ENCODE results near the gene STAT2.
A peak's percentile ranks its signal among the peaks of the same experiment; 100 is the strongest.
"Not testable (repeated sequence)": the region's sequence is repeated elsewhere in the genome, so short reads cannot be mapped to it uniquely, and the experiment has no call there.

Gene STAT2

GRCh38 chr12:56359851-56360767 is at the start of gene STAT2:
Gene STAT2 (minus strand): TSS chr12:56360107. CDS start chr12:56356571, 3,536 bp downstream.
- peak; percentile 96 for DNase-seq (ENCODE audit: low read depth)

GRCh38 chr12:56408799-56409417 is 49.0 kb upstream of the STAT2 start:
- DNase-seq (ENCODE audit: low read depth) = no peak

GRCh38 chr12:56404227-56404626 is 44.3 kb upstream of the STAT2 start:
- DNase-seq (ENCODE audit: low read depth) = not testable (repeated sequence)

DNA sequence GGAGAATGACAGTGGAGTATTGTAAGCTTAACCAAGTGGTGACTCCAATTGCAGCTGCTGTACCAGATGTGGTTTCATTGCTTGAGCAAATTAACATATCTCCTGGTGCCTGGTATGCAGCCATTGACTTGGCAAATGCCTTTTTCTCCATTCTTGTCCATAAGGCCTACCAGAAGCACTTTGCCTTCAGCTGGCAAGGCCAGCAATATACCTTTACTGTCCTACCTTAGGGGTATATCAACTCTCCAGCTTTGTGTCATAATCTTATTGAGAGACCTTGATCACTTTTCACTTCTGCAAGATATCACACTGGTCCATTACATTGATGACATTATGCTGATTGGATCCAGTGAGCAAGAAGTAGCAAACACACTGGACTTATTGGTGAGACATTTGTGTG is 41.7 kb upstream of the STAT2 start:
- DNase-seq (ENCODE audit: low read depth) = not testable (repeated sequence)

- not testable (repeated sequence) for DNase-seq (ENCODE audit: low read depth)
Measured at GRCh38 chr12:56401125-56401524, 41.2 kb upstream of the STAT2 start.

DNA sequence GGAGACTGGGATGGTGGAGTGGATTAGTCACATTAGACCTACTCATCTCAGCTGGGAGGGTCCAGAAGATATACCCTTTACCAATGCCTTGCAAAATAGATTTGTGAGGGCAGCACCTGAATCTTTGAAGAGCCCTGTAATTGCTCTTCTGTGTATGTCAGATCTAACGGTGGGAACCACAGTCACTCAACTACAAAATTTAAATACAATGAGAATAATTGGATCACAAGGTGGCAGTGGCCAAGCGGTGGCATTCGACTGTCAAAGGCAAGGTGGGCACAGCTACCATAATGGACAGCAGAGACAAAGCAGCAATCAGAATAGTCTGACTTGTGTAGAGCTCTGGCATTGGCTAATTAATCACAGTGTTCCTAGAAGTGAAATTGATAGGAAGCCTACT is 39.6 kb upstream of the STAT2 start:
- DNase-seq (ENCODE audit: low read depth) = not testable (repeated sequence)

DNA sequence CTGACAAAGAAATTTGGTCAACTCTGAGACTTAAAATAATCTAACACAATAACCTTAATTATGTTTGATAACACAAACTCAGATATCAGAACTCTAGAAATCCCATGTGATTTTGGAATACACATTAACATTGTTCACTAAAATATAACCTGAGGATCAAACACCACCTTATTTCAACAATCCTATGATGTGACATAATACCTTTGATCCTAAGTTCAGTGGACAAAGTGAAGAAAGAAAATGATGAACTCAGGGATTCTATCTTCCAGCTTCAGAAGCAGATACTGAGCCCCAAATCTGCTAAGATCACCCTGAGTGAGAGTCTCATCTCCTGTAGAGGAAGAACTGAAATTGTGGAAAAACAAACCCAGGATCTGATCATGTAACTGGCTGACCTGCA is 38.4 kb upstream of the STAT2 start:
- no peak for DNase-seq (ENCODE audit: low read depth)

DNA sequence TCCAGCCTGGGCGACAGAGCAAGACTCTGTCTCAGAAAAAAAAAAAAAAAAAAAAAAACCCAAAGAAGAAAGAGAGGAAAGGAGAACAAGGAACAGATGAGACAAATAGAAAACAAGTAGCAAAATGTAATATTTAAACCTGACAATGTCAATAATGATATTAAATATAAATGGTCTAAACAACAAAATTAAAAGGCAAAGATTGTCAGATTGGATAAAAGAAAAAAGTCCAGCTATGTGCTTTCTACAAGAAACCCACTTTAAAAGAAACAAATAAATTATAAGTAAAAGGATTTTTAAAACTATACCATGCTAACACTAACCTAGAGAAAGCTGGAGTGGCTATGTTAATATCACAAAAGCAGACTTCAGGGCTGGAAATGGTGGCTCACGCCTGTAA is 32.4 kb upstream of the STAT2 start:
- DNase-seq (ENCODE audit: low read depth) = no peak

DNA sequence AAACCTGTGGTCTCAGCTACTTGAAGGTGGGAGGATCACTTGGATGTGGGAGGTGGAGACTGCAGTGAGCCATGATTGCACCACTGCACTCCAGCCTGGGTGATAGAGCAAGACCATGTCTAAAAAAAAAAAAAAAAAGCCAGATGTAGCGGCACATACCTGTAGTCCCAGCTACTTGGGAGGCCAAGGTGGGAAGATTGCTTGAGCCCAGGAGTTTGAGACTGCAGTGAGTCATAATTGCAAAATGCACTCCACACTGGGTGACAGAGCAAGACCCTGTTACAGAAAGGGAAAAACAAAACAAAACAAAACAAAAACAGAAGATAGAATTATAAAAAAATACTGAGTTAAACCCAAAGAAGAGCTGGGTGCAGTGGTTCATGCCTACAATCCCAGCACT is 31.8 kb upstream of the STAT2 start:
- DNase-seq (ENCODE audit: low read depth) = no peak

- no peak for DNase-seq (ENCODE audit: low read depth)
Measured at GRCh38 chr12:56389412-56389811, 29.5 kb upstream of the STAT2 start.

DNA sequence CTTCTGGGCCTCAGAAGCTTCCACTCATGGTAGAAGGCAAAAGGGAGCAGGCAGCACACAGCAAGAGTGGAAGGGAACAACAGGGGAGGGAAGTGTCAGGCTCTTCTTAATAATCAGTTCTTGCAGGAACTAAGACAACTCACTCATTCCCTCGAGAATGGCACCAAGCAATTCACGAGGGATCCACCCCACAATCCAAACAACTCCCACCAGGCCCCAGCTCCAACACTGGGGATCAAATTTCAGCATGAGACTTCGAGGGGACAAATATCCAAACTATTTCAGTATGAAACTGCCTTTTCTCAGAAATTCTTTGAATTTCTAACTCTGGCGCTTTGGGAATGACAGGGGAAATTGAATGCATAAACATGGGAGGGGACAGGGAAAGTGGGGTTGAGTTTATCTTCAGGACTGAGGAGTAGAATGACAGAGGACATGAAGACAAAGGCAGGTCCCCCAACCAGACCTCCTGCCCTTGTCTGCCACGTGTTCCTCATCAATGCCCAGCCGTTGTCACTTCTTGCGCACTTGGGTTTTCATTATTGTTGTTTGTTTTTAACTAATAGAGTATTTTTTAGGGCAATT is 27.3 kb upstream of the STAT2 start:
- DNase-seq (ENCODE audit: low read depth) = no peak

- no peak for DNase-seq (ENCODE audit: low read depth)
Measured at GRCh38 chr12:56385873-56386272, 26.0 kb upstream of the STAT2 start.

DNA sequence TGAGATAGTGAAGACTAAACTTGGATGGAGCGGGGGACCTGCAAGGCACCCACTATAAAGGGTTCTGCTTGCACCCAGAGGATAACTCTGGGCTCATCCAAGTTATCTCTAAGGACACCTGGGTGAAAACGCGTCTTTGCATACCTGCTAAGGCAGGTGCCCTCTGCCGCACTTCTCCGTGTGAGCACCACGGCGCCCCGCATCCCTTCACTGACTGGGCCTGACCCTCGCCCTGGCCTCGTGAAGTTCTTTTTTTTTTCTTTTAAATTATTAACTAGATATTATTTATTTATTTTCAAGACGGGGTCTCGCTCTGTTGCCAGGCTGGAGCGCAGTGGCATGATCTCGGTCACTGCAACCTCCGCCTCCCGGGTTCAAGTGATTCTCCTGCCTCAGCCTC is 22.7 kb upstream of the STAT2 start:
- no peak for DNase-seq (ENCODE audit: low read depth)

DNA sequence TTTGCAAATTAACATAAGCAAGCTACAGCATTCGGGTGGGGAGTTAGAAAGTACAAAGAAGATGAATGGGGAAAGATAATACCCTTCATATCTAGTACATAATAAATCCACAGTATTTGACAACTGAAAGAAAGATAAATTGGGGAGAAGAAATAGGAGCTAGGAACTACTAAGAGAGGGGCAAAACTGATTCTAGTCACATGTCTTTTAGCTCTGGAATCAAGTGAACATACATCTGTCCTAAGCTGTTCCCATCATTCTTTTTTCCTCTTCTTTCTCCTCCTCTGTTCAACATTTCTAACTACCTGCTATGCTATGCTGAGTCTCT is 18.0 kb upstream of the STAT2 start:
- DNase-seq (ENCODE audit: low read depth) = no peak

GRCh38 chr12:56377310-56377988 is 17.5 kb upstream of the STAT2 start:
- no peak for DNase-seq (ENCODE audit: low read depth)

DNA sequence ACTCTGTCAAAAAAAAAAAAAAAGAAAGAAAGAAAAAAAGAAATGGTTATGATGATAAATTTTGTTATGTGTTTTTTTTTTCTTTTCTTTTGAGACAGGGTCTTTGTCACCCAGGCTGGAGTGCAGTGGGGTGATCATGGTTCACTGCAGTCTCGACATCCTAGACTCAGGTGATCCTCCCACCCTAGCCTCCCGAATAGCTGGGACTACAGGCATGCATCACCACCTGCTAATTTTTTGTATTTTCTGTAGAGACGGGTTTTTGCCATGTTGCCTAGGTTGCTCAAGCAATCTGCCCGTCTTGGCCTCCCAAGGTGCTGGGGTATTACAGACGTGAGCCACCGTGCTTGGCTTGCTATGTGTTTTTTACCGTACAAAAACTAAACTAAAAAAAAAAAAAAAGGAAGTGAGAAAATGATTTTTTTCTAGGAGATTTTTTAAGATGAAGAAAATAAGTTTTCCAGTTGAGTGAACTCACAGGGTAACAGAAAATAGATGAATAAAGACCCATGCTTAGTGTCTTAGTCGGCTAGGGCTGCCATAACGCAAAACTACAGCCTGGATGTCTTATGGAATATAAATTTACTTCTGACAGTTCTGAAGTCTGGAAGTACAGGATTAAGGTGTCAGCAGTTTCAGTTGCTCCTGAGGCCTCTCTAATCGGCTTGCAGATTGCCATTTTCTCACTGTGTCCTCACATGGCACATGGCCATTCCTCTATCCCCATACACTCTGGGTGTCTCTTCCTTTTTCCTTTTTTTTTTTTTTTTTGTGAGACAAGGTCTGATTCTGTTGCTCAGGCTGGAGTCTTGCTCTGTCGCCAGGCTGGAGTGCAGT is 15.9 kb upstream of the STAT2 start:
- no peak for DNase-seq (ENCODE audit: low read depth)

- no peak for DNase-seq (ENCODE audit: low read depth)
Measured at GRCh38 chr12:56374726-56375597, 15.1 kb upstream of the STAT2 start.

GRCh38 chr12:56373515-56373914 is 13.6 kb upstream of the STAT2 start:
- DNase-seq (ENCODE audit: low read depth) = no peak

- no peak for DNase-seq (ENCODE audit: low read depth)
Measured at GRCh38 chr12:56366948-56367347, 7.0 kb upstream of the STAT2 start.

GRCh38 chr12:56362130-56363059 is 2.5 kb upstream of the STAT2 start, which contains the start of gene APOF:
Gene APOF (minus strand): TSS chr12:56362857. CDS start chr12:56362745, 112 bp downstream.
- DNase-seq (ENCODE audit: low read depth) = no peak

Data from stimulated activated CD8-positive, alpha-beta memory T cell treated with anti-CD3 and anti-CD28 coated beads, Interleukin-7, amount 100 ng/mL, for 24 hours (primary cell).